Brain microvascular endothelial cell (primary cell): ENCODE data around the gene S100A14.
A peak's percentile ranks its signal among the peaks of the same experiment; 100 is the strongest.

Source experiments
- DNase-seq: peaks from one replicate; pipeline ENCODE4 v3.0.0-alpha.2; 2020
- H3K27ac ChIP-seq: fragments of 250-450 bp; sonication (Bioruptor Pico); 2 replicates; pipeline ENCODE4 v1.5.1; 2020; ENCODE audit warnings: mild to moderate bottlenecking, moderate library complexity
- H3K27me3 ChIP-seq: fragments of 250-450 bp; sonication (Bioruptor Pico); replicated peaks from 2 replicates; pipeline ENCODE4 v1.5.1; 2020; ENCODE audit warnings: mild to moderate bottlenecking
- H3K36me3 ChIP-seq: fragments of 250-450 bp; sonication (Bioruptor Pico); replicated peaks from 2 replicates; pipeline ENCODE4 v1.5.1; 2020; ENCODE audit warnings: mild to moderate bottlenecking
- H3K4me3 ChIP-seq: 2 replicates; pipeline ENCODE4 v1.5.1; 2011; ENCODE audit warnings: low read depth, mild to moderate bottlenecking, control low read depth, low read length, moderate library complexity
- CTCF ChIP-seq: IDR thresholded peaks from 2 replicates; pipeline ENCODE4 v1.5.1; 2011; ENCODE audit warnings: low read depth, mild to moderate bottlenecking, moderate library complexity, low read length, control low read depth, inconsistent platforms; ENCODE audit errors: missing control alignments
- in situ Hi-C: cut with HindIII; loops from 2 replicates; pipeline ENCODE4 v1.10.0; 2017; ENCODE audit warnings: low sequenced_read_pairs, low pct_ligation_motif_present

Gene S100A14

GRCh38 chr1:153616144-153616916 is at the start of gene S100A14:
S100A14 (minus strand) TSS chr1:153616325; CDS start chr1:153615858, 467 bp downstream.
- peaks cover 19% of the 10 kb centered on the region for H3K36me3 ChIP-seq
- TF ChIP-seq CTCF = no peak
- in situ Hi-C loops = no loop called here
- no peaks in the 10 kb centered on the region for H3K27me3 ChIP-seq
- no peak for DNase-seq
- no peak within 1 kb of the TSS for H3K4me3 ChIP-seq
- H3K27ac ChIP-seq = no peak within 1 kb of the TSS

DNA sequence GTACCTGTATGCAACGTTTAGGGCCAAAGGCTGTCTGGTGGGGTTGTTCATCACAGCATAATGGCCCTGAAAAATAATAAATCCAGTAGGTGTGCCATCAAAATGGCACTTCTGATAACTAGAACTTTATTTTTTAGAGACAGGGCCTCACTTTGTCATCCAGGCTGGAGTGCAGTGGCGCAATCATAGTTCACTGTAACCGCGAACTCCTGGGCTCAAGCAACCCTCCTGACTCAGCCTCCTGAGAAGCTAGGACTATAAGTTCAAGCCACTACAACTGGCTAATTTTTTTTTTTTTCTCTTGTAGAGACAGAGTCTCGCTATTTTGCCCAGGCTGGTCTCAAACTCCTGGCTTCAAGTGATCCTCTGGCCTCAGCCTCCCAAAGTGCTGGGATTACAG is 47.1 kb upstream of the S100A14 start:
- in situ Hi-C loops = no loop called here
- no peaks in the 10 kb centered on the region for H3K27me3 ChIP-seq
- peaks cover 74% of the 10 kb centered on the region for H3K36me3 ChIP-seq
- no peak for TF ChIP-seq CTCF
- DNase-seq = peak; percentile 51
- no peak overlapping the region for H3K4me3 ChIP-seq
- no peak overlapping the region for H3K27ac ChIP-seq

DNA sequence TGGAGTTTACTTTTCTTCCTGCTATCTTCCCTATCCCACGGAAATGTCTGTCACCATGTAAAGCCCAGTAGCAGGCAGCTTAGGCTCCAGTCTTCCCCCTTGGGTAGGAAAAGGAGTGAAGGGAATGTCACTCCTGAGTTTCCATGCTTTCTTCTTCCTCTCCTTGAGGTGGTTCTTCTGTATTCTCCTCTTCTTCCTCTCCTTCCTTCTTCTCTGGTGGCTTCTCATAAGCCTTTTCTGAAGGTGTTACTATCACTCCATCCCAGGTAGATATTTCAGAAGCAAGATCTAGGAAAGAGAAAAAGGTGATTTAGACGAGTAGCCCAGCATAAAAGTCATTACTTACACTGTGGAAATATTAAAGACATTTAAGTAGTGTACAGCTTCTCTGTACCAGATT is 46.1 kb upstream of the S100A14 start:
- H3K4me3 ChIP-seq = no peak overlapping the region
- no peak overlapping the region for H3K27ac ChIP-seq
- DNase-seq = no peak
- in situ Hi-C loops = no loop called here
- no peaks in the 10 kb centered on the region for H3K27me3 ChIP-seq
- peaks cover 65% of the 10 kb centered on the region for H3K36me3 ChIP-seq
- TF ChIP-seq CTCF = no peak

DNA sequence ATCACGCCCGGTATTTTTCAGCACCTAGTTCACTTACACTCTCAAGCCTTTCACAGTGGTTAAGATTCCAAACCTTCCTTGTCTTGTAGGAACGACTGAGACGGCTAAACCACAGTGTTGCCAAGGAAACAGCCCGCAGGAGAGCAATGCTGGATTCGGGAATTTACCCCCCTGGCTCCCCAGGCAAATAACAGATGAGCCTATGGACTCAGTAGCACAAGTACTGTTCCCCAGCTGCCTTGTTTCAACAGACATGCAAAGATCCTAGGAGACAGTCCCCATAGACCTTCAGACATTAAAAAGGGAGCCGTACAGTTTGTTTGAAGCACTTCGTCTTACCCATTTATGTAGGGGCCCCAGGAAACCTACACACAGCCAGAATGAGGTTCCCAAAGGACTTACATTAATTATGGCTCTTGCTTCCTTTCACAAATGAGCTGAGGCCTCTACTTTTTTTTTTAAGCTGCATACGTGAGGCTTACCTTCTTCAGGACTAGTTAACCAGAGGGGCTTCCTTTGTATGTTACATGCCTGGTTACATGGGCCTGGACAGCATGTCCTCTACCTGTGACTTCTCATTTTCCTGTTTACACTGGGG is 45.1 kb upstream of the S100A14 start:
- Histone ChIP-seq H3K27ac (no peak overlapping the region), H3K36me3 (peaks cover 54% of the 10 kb centered on the region), H3K27me3 (no peaks in the 10 kb centered on the region), H3K4me3 (no peak overlapping the region)
- in situ Hi-C loops = no loop called here
- no peak for DNase-seq
- no peak for TF ChIP-seq CTCF

DNA sequence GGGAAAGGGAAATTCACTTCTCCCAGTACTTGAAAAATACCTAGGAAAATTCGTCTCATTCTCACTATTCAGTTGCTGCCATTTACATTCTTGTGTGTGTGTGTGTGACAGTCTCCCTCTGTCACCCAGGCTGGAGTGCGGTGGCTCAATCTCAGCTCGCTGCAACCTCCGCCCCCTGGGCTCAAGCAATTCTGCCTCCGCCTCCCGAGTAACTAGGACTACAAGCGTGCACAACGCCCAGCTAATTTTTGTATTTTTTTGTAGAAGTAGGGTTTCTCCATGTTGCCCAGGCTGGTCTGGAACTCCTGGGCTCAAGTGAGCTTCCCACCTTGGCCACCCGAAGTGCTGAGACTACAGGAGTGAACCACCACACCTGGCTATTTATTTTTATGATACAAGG is 43.5 kb upstream of the S100A14 start:
- TF ChIP-seq CTCF = no peak
- Histone ChIP-seq H3K36me3 (peaks cover 39% of the 10 kb centered on the region), H3K27me3 (no peaks in the 10 kb centered on the region), H3K27ac (no peak overlapping the region), H3K4me3 (peak overlapping the region; percentile 84)
- DNase-seq = no peak
- in situ Hi-C loops = no loop called here
